Liver (tissue), 9 donors: Measurements from ENCODE around the gene METTL8. TPM values are rescaled to one million over a fixed set of nuclear protein-coding genes. Genes with fewer than 3 reads are reported as not detected.

Experiments used
- DNase-seq: peaks from one replicate; pipeline ENCODE4 v3.0.0-alpha.2; 2017; ENCODE audit warnings: low spot score
- H3K27ac ChIP-seq, 2 donors: one replicate each; pipeline ENCODE4 v1.7.0; 2013; ENCODE audit warnings: inconsistent platforms in 2 of 2, low read length in 2 of 2, control low read depth in 1 of 2, low read depth in 1 of 2, mild to moderate bottlenecking in 1 of 2
- H3K27me3 ChIP-seq, 4 donors: one replicate each; pipeline versions ENCODE4 v1.6.1 to v1.7.0; 2013; ENCODE audit warnings: low read length in 3 of 4, inconsistent platforms in 1 of 4, mild to moderate bottlenecking in 1 of 4, moderate library complexity in 1 of 4; ENCODE audit not compliant: control insufficient read depth in 4 of 4, insufficient read depth in 4 of 4
- H3K36me3 ChIP-seq, 4 donors: one replicate each; pipeline versions ENCODE4 v1.6.1 to v1.7.0; 2013; ENCODE audit warnings: low read length in 3 of 4, mild to moderate bottlenecking in 3 of 4, low read depth in 1 of 4, moderate library complexity in 1 of 4; ENCODE audit not compliant: control insufficient read depth in 4 of 4, insufficient read depth in 3 of 4
- H3K4me1 ChIP-seq, 4 donors: one replicate each; pipeline versions ENCODE4 v1.6.1 to v1.7.0; 2013; ENCODE audit warnings: low read length in 3 of 4, mild to moderate bottlenecking in 3 of 4, moderate library complexity in 1 of 4; ENCODE audit not compliant: control insufficient read depth in 4 of 4, insufficient read depth in 4 of 4
- H3K4me3 ChIP-seq, 3 donors: one replicate each; pipeline versions ENCODE4 v1.6.1 to v1.7.0; 2013; ENCODE audit warnings: low read length in 3 of 3, control low read depth in 1 of 3, low read depth in 1 of 3, mild to moderate bottlenecking in 1 of 3
- H3K9ac ChIP-seq, 2 donors: one replicate each; pipeline ENCODE4 v1.7.0; 2013; ENCODE audit warnings: low read length in 2 of 2, mild to moderate bottlenecking in 2 of 2, moderate library complexity in 2 of 2, control low read depth in 1 of 2, low read depth in 1 of 2
- H3K9me3 ChIP-seq, 4 donors: one replicate each; pipeline versions ENCODE4 v1.6.1 to v1.7.0; 2013; ENCODE audit warnings: low read length in 3 of 4; ENCODE audit not compliant: control insufficient read depth in 4 of 4
- EGR1 ChIP-seq, 2 donors: IDR thresholded peaks; 2 replicates each; pipeline ENCODE4 v1.6.1; 2016 to 2018; ENCODE audit warnings: antibody characterized with exemption in 2 of 2, low read depth in 2 of 2
- FOXA1 ChIP-seq: IDR thresholded peaks from 2 replicates; pipeline ENCODE4 v1.6.1; 2016; ENCODE audit warnings: antibody characterized with exemption
- FOXA2 ChIP-seq: IDR thresholded peaks from 2 replicates; pipeline ENCODE4 v1.6.1; 2016; ENCODE audit warnings: antibody characterized with exemption
- GABPA ChIP-seq, 2 donors: IDR thresholded peaks in 1 of 2; conservative IDR thresholded peaks in 1 of 2; 2 replicates each; pipeline ENCODE4 v1.6.1; 2016; ENCODE audit warnings: antibody characterized with exemption in 2 of 2, mild to moderate bottlenecking in 1 of 2, moderate library complexity in 1 of 2
- HNF4A ChIP-seq, 2 donors: conservative IDR thresholded peaks; 2 replicates each; pipeline ENCODE4 v1.6.1; 2016; ENCODE audit warnings: antibody characterized with exemption in 2 of 2, mild to moderate bottlenecking in 2 of 2
- HNF4G ChIP-seq: IDR thresholded peaks from 2 replicates; pipeline ENCODE4 v1.6.1; 2016; ENCODE audit warnings: antibody characterized with exemption
- JUND ChIP-seq, 2 donors: IDR thresholded peaks; 2 replicates each; pipeline ENCODE4 v1.6.1; 2016; ENCODE audit warnings: antibody characterized with exemption in 2 of 2
- NR2F2 ChIP-seq: IDR thresholded peaks from 2 replicates; pipeline ENCODE4 v1.6.1; 2016; ENCODE audit warnings: antibody characterized with exemption
- RAD21 ChIP-seq, 2 donors: IDR thresholded peaks; 2 replicates each; pipeline ENCODE4 v1.6.1; 2016; ENCODE audit warnings: antibody characterized with exemption in 2 of 2, mild to moderate bottlenecking in 2 of 2
- REST ChIP-seq: IDR thresholded peaks from 2 replicates; pipeline ENCODE4 v1.6.1; 2016; ENCODE audit warnings: antibody characterized with exemption, mild to moderate bottlenecking
- RXRA ChIP-seq, 2 donors: IDR thresholded peaks; 2 replicates each; pipeline ENCODE4 v1.6.1; 2017 to 2018; ENCODE audit warnings: antibody characterized with exemption in 2 of 2, mild to moderate bottlenecking in 1 of 2
- SP1 ChIP-seq: IDR thresholded peaks from 2 replicates; pipeline ENCODE4 v1.6.1; 2018; ENCODE audit warnings: antibody characterized with exemption, mild to moderate bottlenecking
- TAF1 ChIP-seq: conservative IDR thresholded peaks from 2 replicates; pipeline ENCODE4 v1.6.1; 2016; ENCODE audit warnings: antibody characterized with exemption, mild to moderate bottlenecking
- YY1 ChIP-seq: IDR thresholded peaks from 2 replicates; pipeline ENCODE4 v1.6.1; 2016; ENCODE audit warnings: antibody characterized with exemption, mild to moderate bottlenecking
- WGBS: extraction: QIAGEN DNeasy Blood & Tissue Kit; methylation state at CpG from one replicate; pipeline ENCODE4 v1.1.7; 2013; 5-methylcytosine and 5-hydroxymethylcytosine counted together
- polyA plus RNA-seq, 2 donors: library from polyadenylated mRNA; stranded (reverse) in 1 of 2; unstranded in 1 of 2; fragments of 200-250 nt in 1 of 2; fragments of >200 nt in 1 of 2; fragmentation: Nextera tagmentation in 1 of 2; extraction: Ambion mirVana in 1 of 2; gene quantifications; one replicate each; pipeline versions ENCODE4 v1.2.1 to v1.2.3, GENCODE V29; 2013 to 2015
- total RNA-seq, 2 donors: library from RNA; depleted of rRNA; stranded (reverse); fragments of >200 nt; gene quantifications; one replicate each; pipeline ENCODE4 v1.2.3, GENCODE V29; 2014
- TF ChIP-seq, protein P1 (sequence below): IDR thresholded peaks from 2 replicates; pipeline ENCODE4 v1.6.1; 2016; ENCODE audit warnings: antibody characterized with exemption
- TF ChIP-seq, protein P2 (sequence below): IDR thresholded peaks from 2 replicates; pipeline ENCODE4 v1.6.1; 2016; ENCODE audit warnings: antibody characterized with exemption
- TF ChIP-seq, protein P3 (sequence below): fragments of 150-350 bp; IDR thresholded peaks from 2 replicates; pipeline ENCODE4 v1.5.1; 2017; ENCODE audit warnings: improper control_type of control experiment, low read depth, low read length; ENCODE audit not compliant: missing input control
- TF ChIP-seq, protein P4 (sequence below): IDR thresholded peaks from 2 replicates; pipeline ENCODE4 v1.6.1; 2016; ENCODE audit warnings: antibody characterized with exemption
- donor health status: healthy.
- donor health status: healthy.
- donor health status: healthy.
- donor health status: healthy.
- donor health status: healthy.

METTL8 gene
- total and polyA plus RNA-seq, 4 donors, result 3.6 to 8.1 (median 5.9) TPM

- Histone ChIP-seq H3K27ac (no peak overlapping the region), H3K36me3 (peaks cover 0 to 8% (median 0%) of the 10 kb centered on the region in 4 donors), H3K9ac (no peak overlapping the region), H3K9me3 (no peaks in the 10 kb centered on the region), H3K27me3 (no peaks in the 10 kb centered on the region), H3K4me1 (peaks cover 0 to 8% (median 4%) of the 10 kb centered on the region in 4 donors), H3K4me3 (no peak overlapping the region)
- no peak for TF ChIP-seq YY1
- no peak for TF ChIP-seq EGR1 (IDR thresholded peaks at IDR 0.05; ENCODE audit: low read depth in 2 of 2)
- no peak for TF ChIP-seq FOXA2
- TF ChIP-seq JUND (IDR thresholded peaks at IDR 0.05), result no peak
- TF ChIP-seq TAF1, result no peak
- TF ChIP-seq SP1, result no peak
- no peak for TF ChIP-seq GABPA (IDR thresholded peaks at IDR 0.05 in 1 of 2, conservative IDR thresholded peaks at IDR 0.05 in 1 of 2)
- TF ChIP-seq, protein P1, sequence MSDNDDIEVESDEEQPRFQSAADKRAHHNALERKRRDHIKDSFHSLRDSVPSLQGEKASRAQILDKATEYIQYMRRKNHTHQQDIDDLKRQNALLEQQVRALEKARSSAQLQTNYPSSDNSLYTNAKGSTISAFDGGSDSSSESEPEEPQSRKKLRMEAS, result no peak
- TF ChIP-seq RXRA (IDR thresholded peaks at IDR 0.05), result no peak
- TF ChIP-seq REST, result no peak
- TF ChIP-seq, protein P2, sequence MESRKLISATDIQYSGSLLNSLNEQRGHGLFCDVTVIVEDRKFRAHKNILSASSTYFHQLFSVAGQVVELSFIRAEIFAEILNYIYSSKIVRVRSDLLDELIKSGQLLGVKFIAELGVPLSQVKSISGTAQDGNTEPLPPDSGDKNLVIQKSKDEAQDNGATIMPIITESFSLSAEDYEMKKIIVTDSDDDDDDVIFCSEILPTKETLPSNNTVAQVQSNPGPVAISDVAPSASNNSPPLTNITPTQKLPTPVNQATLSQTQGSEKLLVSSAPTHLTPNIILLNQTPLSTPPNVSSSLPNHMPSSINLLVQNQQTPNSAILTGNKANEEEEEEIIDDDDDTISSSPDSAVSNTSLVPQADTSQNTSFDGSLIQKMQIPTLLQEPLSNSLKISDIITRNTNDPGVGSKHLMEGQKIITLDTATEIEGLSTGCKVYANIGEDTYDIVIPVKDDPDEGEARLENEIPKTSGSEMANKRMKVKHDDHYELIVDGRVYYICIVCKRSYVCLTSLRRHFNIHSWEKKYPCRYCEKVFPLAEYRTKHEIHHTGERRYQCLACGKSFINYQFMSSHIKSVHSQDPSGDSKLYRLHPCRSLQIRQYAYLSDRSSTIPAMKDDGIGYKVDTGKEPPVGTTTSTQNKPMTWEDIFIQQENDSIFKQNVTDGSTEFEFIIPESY, result no peak
- TF ChIP-seq, protein P3, sequence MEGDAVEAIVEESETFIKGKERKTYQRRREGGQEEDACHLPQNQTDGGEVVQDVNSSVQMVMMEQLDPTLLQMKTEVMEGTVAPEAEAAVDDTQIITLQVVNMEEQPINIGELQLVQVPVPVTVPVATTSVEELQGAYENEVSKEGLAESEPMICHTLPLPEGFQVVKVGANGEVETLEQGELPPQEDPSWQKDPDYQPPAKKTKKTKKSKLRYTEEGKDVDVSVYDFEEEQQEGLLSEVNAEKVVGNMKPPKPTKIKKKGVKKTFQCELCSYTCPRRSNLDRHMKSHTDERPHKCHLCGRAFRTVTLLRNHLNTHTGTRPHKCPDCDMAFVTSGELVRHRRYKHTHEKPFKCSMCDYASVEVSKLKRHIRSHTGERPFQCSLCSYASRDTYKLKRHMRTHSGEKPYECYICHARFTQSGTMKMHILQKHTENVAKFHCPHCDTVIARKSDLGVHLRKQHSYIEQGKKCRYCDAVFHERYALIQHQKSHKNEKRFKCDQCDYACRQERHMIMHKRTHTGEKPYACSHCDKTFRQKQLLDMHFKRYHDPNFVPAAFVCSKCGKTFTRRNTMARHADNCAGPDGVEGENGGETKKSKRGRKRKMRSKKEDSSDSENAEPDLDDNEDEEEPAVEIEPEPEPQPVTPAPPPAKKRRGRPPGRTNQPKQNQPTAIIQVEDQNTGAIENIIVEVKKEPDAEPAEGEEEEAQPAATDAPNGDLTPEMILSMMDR, result no peak
- no peak for TF ChIP-seq RAD21 (IDR thresholded peaks at IDR 0.05)
- no peak for TF ChIP-seq HNF4G
- no peak for TF ChIP-seq FOXA1
- no peak for TF ChIP-seq HNF4A (conservative IDR thresholded peaks at IDR 0.05)
- TF ChIP-seq NR2F2, result no peak
- TF ChIP-seq, protein P4, sequence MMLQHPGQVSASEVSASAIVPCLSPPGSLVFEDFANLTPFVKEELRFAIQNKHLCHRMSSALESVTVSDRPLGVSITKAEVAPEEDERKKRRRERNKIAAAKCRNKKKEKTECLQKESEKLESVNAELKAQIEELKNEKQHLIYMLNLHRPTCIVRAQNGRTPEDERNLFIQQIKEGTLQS, result no peak
- 71% methylated on average over 1 of the region's 1 CpG for WGBS
- DNase-seq, result no peak
Measured at GRCh38 chr2:171478345-171478744, 44.6 kb upstream of the METTL8 start.
